CD14-positive monocyte (primary cell): Measurements from ENCODE around the gene NOCT. TPM values are rescaled to one million over a fixed set of nuclear protein-coding genes. Genes with fewer than 3 reads are reported as not detected.
"Not testable (repeated sequence)": the region's sequence is repeated elsewhere in the genome, so short reads cannot be mapped to it uniquely, and the experiment has no call there.

ENCODE experiments used
- DNase-seq, 3 donors: peaks; one replicate each; pipeline ENCODE4 v3.0.0-alpha.2; 2011 to 2022
- H2AFZ ChIP-seq: 2 replicates; pipeline ENCODE4 v1.6.0; 2012; ENCODE audit warnings: mild to moderate bottlenecking, low read depth, low read length, inconsistent platforms; ENCODE audit not compliant: insufficient read depth, poor library complexity, severe bottlenecking
- H3K27ac ChIP-seq, 2 donors: 1 replicate in 1 of 2; 2 replicates in 1 of 2; pipeline ENCODE4 v1.5.1; 2012 to 2013; ENCODE audit warnings: low read length in 2 of 2, control low read depth in 1 of 2, inconsistent platforms in 1 of 2, low read depth in 1 of 2, mild to moderate bottlenecking in 1 of 2
- H3K27me3 ChIP-seq, 2 donors: one replicate each; pipeline versions ENCODE4 v1.6.0 to v1.6.1; 2011 to 2013; ENCODE audit warnings: low read length in 2 of 2; ENCODE audit not compliant: control insufficient read depth in 2 of 2, insufficient read depth in 2 of 2
- H3K36me3 ChIP-seq, 2 donors: replicated peaks in 1 of 2; 1 replicate in 1 of 2; 2 replicates in 1 of 2; pipeline versions ENCODE4 v1.5.1 to v1.6.1; 2012 to 2013; ENCODE audit warnings: low read length in 2 of 2, control low read depth in 1 of 2, inconsistent platforms in 1 of 2, mild to moderate bottlenecking in 1 of 2; ENCODE audit not compliant: insufficient read depth in 2 of 2, control insufficient read depth in 1 of 2
- H3K4me1 ChIP-seq, 2 donors: 1 replicate in 1 of 2; 2 replicates in 1 of 2; pipeline versions ENCODE4 v1.5.1 to v1.6.1; 2012 to 2013; ENCODE audit warnings: low read length in 2 of 2, control low read depth in 1 of 2, inconsistent platforms in 1 of 2, mild to moderate bottlenecking in 1 of 2, moderate library complexity in 1 of 2; ENCODE audit not compliant: insufficient read depth in 2 of 2, control insufficient read depth in 1 of 2
- H3K4me2 ChIP-seq: replicated peaks from 2 replicates; pipeline ENCODE3; 2012; ENCODE audit warnings: low read length, moderate library complexity, mild to moderate bottlenecking; ENCODE audit not compliant: poor library complexity, severe bottlenecking; ENCODE audit errors: extremely low read depth
- H3K4me3 ChIP-seq, 3 experiments: fragments of 200-600 bp in 1 of 3; sonication (generic) in 1 of 3; replicated peaks in 1 of 3; 1 replicate in 2 of 3; 2 replicates in 1 of 3; pipeline ENCODE4 v1.5.1; 2011 to 2013; ENCODE audit warnings: low read length in 3 of 3, mild to moderate bottlenecking in 3 of 3, control low read depth in 2 of 3, low read depth in 2 of 3, inconsistent platforms in 1 of 3, moderate library complexity in 1 of 3
- H3K79me2 ChIP-seq: 2 replicates; pipeline ENCODE4 v1.6.0; 2012; ENCODE audit warnings: mild to moderate bottlenecking, control low read depth, inconsistent platforms, low read length, moderate library complexity; ENCODE audit not compliant: insufficient read depth
- H3K9ac ChIP-seq: 2 replicates; pipeline ENCODE4 v1.6.0; 2017; ENCODE audit warnings: low read length, mild to moderate bottlenecking; ENCODE audit not compliant: insufficient read depth, poor library complexity, severe bottlenecking
- H3K9me3 ChIP-seq, 2 donors: replicated peaks in 1 of 2; 1 replicate in 1 of 2; 2 replicates in 1 of 2; pipeline versions ENCODE4 v1.5.1 to v1.6.1; 2012 to 2013; ENCODE audit warnings: low read length in 2 of 2, control low read depth in 1 of 2; ENCODE audit not compliant: control insufficient read depth in 1 of 2, insufficient read depth in 1 of 2
- H4K20me1 ChIP-seq: 2 replicates; pipeline ENCODE4 v1.6.0; 2012; ENCODE audit warnings: mild to moderate bottlenecking, low read length, control low read depth, moderate library complexity; ENCODE audit not compliant: insufficient read depth
- H3K27ac Mint-ChIP-seq, 7 donors: one replicate each; pipeline ENCODE4 v1.8.0; 2020; ENCODE audit warnings: mild to moderate bottlenecking in 7 of 7, mixed read lengths in 7 of 7, moderate library complexity in 6 of 7, inconsistent platforms in 2 of 7
- H3K27me3 Mint-ChIP-seq, 3 donors: one replicate each; pipeline ENCODE4 v1.8.0; 2021 to 2022; ENCODE audit warnings: low read depth in 3 of 3, mild to moderate bottlenecking in 3 of 3, mixed read lengths in 3 of 3, moderate library complexity in 3 of 3, inconsistent platforms in 1 of 3
- H3K36me3 Mint-ChIP-seq, 2 donors: one replicate each; pipeline ENCODE4 v1.8.0; 2020; ENCODE audit warnings: mixed read lengths in 2 of 2, inconsistent platforms in 1 of 2, mild to moderate bottlenecking in 1 of 2
- H3K4me1 Mint-ChIP-seq: one replicate; pipeline ENCODE4 v1.8.0; 2020; ENCODE audit warnings: mild to moderate bottlenecking, mixed read lengths
- H3K4me3 Mint-ChIP-seq, 2 donors: one replicate each; pipeline ENCODE4 v1.8.0; 2020; ENCODE audit warnings: mild to moderate bottlenecking in 2 of 2, mixed read lengths in 2 of 2, moderate library complexity in 1 of 2
- H3K9me3 Mint-ChIP-seq, 7 donors: one replicate each; pipeline ENCODE4 v1.8.0; 2020 to 2022; ENCODE audit warnings: mixed read lengths in 7 of 7, mild to moderate bottlenecking in 6 of 7, moderate library complexity in 6 of 7, inconsistent platforms in 2 of 7
- CTCF ChIP-seq: fragments of 200-600 bp; IDR thresholded peaks from one replicate; pipeline ENCODE4 v1.8.0; 2022; ENCODE audit warnings: antibody characterized with exemption, mild to moderate bottlenecking
- WGBS: methylation state at CpG from one replicate; pipeline ENCODE4 v1.1.5; 2013; ENCODE audit warnings: missing lambda C conversion rate; ENCODE audit not compliant: insufficient coverage; 5-methylcytosine and 5-hydroxymethylcytosine counted together
- intact Hi-C, 2 donors: fragments of 100-400 bp; cut with micrococcal nuclease; formaldehyde crosslinking; loops; one replicate each; pipeline versions ENCODE4 v1.15.0 to v1.15.1; 2023
- polyA plus RNA-seq, 3 donors: library from polyadenylated mRNA; depleted of rRNA in 1 of 3; unstranded in 2 of 3; stranded (reverse) in 1 of 3; fragments of 300-500 nt in 2 of 3; fragments of >200 nt in 1 of 3; fragmentation: Illumina TruSeq in 2 of 3; gene quantifications; 1 replicate in 2 of 3; 2 replicates in 1 of 3; pipeline ENCODE4 v1.2.3, GENCODE V29; 2012 to 2021

Gene NOCT
- polyA plus RNA-seq, 3 donors, result 0.54 to 31.5 (median 0.89) TPM

DNA sequence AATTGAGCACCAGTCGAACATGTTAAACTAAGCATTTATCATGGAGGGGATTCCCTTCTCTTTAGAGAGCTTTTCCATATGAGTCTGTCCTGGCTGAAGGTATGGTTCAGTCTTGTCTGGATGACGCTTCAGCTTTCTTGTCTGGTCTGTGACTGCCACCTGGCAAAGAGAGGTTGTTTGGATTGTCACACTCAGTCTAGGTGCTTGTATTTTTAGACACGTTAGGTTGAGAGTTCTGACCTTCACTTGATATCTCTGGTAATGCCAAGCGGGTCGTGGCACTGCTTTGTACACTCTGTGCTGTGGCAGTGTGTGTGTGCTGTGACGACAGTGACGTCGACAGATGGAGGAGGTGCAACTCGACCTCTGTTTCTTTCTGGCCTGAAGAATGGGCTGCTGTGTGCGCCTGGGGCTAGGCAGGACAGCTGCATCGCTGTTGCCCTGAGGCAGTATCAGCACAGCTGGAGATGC, 12.6 kb downstream of the NOCT start:
- Histone ChIP-seq H3K9ac (no peak overlapping the region), H3K27ac (peak overlapping the region in 1 of 2 donors; percentile 63), H3K9me3 (no peaks in the 10 kb centered on the region), H4K20me1 (peaks cover 78% of the 10 kb centered on the region), H3K27me3 (no peaks in the 10 kb centered on the region), H3K79me2 (peaks cover 99% of the 10 kb centered on the region), H3K4me1 (peaks cover 18 to 25% of the 10 kb centered on the region in 2 donors), H3K4me2 (no peak overlapping the region), H3K36me3 (peaks cover 0 to 27% of the 10 kb centered on the region in 2 donors), H2AFZ (no peak overlapping the region), H3K4me3 (no peak overlapping the region)
- Mint-ChIP-seq H3K27me3 (no peaks in the 10 kb centered on the region), H3K9me3 (no peaks in the 10 kb centered on the region), H3K27ac (peak overlapping the region; percentile 38 to 75 (median 51)), H3K36me3 (peaks cover 13 to 29% of the 10 kb centered on the region in 2 donors), H3K4me3 (no peak overlapping the region), H3K4me1 (peaks cover 44% of the 10 kb centered on the region)
- intact Hi-C loops, result loop anchor here in 1 of 2 donors (10.0 kb wide), 1 partner anchor 267 kb away; no protein-coding TSS in a partner anchor
- WGBS, result 94% methylated on average over 10 of the region's 11 CpGs
- DNase-seq, result no peak
- no peak for TF ChIP-seq CTCF

GRCh38 chr4:139029866-139030363, 14.3 kb downstream of the NOCT start:
- Mint-ChIP-seq H3K4me1 (peaks cover 47% of the 10 kb centered on the region), H3K27ac (peak overlapping the region in 3 of 7 donors; percentile 15 to 61 (median 42)), H3K36me3 (peaks cover 12 to 16% of the 10 kb centered on the region in 2 donors)
- not testable (repeated sequence) for H3K4me2 ChIP-seq, H3K4me3 Mint-ChIP-seq, H3K4me3 ChIP-seq, H2AFZ ChIP-seq, H3K9me3 Mint-ChIP-seq, H3K27me3 ChIP-seq, DNase-seq, H3K9ac ChIP-seq, H3K27me3 Mint-ChIP-seq, H3K9me3 ChIP-seq
- H3K79me2 ChIP-seq, result peaks cover 99% of the 10 kb centered on the region
- H3K27ac ChIP-seq, result peak overlapping the region in 1 of 2 donors; percentile 41
- WGBS, result 36% methylated on average over 2 of the region's 6 CpGs
- peaks cover 84% of the 10 kb centered on the region for H4K20me1 ChIP-seq
- H3K4me1 ChIP-seq, result peaks cover 18 to 25% of the 10 kb centered on the region in 2 donors
- intact Hi-C loops, result loop anchor here in 1 of 2 donors (10.0 kb wide), 1 partner anchor 265 kb away; no protein-coding TSS in a partner anchor
- H3K36me3 ChIP-seq, result peaks cover 0 to 18% of the 10 kb centered on the region in 2 donors
